Epithelial cell of proximal tubule (primary cell): Measurements from ENCODE around the gene ROR2. TPM values are rescaled to one million over a fixed set of nuclear protein-coding genes. Genes with fewer than 3 reads are reported as not detected.

Source experiments
- DNase-seq: peaks from one replicate; pipeline ENCODE4 v3.0.0-alpha.2; 2011; ENCODE audit warnings: low read depth
- H3K4me3 ChIP-seq: 2 replicates; pipeline ENCODE4 v1.5.1; 2011; ENCODE audit warnings: low read depth, mild to moderate bottlenecking, low read length
- total RNA-seq: library from RNA; depleted of rRNA; stranded (reverse); fragments of >200 nt; gene quantifications from 2 replicates; pipeline ENCODE4 v1.2.3, GENCODE V29; 2015
- TF ChIP-seq, protein P1 (sequence below): conservative IDR thresholded peaks from 2 replicates; pipeline ENCODE4 v1.5.1; 2012; ENCODE audit warnings: low read depth, mild to moderate bottlenecking, low read length

ROR2 gene
- total RNA-seq, 1 donor from 2014 or later = 3.1 TPM

DNA sequence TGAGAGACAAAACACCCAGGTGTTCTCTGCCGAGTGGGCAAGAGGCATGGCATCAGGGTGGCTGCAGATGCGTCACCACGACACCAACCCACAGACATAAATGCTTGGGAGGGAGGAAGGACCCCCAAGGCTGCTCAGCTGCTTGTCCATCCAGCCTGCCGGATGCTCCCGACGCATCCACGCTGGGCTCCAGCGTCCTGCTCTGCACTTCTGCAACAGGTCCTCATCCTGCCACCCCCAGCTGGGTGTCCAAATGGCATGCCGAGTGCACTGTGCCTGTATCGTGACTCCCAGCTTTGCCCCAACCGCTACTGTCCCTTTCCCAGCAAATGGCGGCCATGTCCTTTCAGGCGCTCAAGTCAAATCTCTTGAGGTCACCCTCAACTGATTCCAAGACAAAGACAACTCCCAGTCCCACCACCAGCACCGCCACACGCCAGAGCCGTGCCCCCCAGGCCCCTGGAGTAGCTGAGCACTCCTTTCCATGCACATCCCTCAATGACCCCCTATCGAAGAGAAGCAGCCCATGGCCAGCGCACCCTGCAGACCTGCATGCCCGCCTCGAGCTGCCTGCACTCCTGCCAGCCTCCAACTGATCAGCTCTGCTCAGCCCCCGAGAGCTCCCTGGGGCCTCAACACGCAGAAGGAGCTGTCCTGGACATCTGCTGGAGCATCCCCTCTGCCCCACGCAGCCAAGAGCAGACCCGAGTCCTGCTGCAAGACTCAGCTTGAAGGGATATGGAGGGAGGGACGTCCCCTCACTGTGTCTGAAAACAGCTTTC is 116.7 kb downstream of the ROR2 start:
- H3K4me3 ChIP-seq = no peak overlapping the region
- TF ChIP-seq, protein P1, sequence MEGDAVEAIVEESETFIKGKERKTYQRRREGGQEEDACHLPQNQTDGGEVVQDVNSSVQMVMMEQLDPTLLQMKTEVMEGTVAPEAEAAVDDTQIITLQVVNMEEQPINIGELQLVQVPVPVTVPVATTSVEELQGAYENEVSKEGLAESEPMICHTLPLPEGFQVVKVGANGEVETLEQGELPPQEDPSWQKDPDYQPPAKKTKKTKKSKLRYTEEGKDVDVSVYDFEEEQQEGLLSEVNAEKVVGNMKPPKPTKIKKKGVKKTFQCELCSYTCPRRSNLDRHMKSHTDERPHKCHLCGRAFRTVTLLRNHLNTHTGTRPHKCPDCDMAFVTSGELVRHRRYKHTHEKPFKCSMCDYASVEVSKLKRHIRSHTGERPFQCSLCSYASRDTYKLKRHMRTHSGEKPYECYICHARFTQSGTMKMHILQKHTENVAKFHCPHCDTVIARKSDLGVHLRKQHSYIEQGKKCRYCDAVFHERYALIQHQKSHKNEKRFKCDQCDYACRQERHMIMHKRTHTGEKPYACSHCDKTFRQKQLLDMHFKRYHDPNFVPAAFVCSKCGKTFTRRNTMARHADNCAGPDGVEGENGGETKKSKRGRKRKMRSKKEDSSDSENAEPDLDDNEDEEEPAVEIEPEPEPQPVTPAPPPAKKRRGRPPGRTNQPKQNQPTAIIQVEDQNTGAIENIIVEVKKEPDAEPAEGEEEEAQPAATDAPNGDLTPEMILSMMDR = no peak
- no peak for DNase-seq

DNA sequence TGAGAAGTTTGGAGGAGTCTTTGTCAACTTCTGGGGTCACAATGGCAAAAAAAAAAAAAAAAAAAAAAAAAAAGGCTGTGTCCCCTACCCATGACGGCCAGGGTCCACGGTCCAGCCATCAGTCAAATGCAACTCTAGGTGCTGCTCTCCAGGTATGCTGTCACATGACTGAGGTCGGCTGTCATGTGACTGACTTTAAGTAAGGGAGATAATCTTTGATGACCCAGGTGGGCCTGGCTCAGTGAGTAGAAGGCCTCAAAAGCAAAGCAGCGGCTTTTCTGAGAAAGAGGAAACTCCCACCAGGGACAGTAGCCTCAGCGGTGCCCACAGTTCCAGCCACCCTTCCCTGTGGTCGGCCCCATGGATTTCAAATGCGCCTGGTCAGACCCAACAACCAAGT is 117.7 kb downstream of the ROR2 start:
- TF ChIP-seq, protein P1 = no peak
- no peak for DNase-seq
- H3K4me3 ChIP-seq = no peak overlapping the region

DNA sequence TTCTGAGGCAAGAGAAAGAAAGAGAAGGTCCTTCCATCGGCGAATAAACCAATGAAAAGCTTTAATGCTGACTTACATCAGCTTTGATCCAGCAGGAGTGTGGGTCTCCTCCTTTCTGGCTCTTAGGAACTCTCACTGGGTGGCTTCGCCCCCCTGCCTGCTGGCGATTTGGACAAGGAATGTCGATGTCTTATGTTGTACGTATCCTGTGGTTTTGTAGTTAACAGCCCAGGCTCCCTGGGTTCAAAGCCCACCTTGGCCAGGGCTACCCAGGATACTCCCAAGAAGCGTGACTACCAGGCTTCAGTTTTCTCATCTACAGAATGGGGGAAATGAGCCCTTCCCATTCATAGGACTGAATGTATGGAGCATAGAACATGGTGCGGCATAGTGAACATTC is 124.2 kb downstream of the ROR2 start:
- no peak for DNase-seq
- TF ChIP-seq, protein P1 = no peak
- H3K4me3 ChIP-seq = no peak overlapping the region

DNA sequence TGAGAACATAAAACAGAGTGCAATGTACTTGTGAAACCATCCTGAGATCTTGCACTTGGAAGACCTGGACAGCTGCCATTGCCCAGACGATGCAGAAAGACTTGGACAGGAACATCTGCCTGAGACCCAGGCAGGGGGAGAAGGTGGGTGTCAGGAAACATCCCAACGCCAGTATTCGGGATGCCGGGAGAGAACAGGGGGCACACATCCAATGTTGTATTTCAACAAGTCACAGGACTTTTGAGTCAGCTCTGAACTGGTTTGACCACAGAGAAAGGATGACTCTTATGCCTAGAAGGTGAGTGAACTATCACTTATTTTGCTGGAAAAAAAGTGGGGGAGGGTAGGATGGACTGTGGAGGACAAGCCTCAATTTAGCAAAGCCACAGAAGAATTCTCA is 124.6 kb downstream of the ROR2 start:
- TF ChIP-seq, protein P1 = no peak
- no peak for DNase-seq
- no peak overlapping the region for H3K4me3 ChIP-seq

DNA sequence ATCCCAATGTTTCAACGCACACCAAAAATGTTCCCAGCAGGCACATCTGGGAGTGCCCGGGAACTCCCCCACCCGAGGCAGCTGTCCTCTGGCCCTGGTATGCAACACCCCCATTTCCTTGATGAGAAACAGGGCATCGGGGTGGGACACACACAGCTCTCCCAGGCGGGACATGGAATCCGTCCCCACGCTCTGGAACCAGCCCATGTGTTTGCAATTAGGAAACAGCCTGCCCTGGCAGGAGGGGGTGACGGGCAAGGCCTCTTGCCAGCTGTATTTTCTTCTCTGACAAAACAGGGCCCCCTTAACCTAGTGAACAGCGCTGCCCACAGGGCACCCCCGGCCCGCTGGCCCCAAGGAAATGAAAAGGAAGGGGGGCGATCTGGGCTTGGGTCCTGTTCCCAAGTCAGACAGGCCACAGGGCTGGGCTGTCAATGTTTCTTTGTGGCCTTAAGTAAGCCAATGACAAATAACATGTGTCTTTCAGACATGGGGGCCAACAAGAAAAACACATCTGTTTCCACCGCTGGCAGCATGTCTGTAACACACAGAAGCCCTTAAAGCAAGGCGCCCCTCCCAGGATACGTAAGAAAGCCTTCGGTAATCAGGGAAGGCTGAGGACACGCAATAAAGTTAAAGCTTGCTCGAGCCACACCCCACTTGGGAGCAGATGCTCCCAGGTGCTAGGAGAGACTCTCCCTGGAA is 125.3 kb downstream of the ROR2 start:
- TF ChIP-seq, protein P1 = no peak
- DNase-seq = no peak
- H3K4me3 ChIP-seq = no peak overlapping the region

DNA sequence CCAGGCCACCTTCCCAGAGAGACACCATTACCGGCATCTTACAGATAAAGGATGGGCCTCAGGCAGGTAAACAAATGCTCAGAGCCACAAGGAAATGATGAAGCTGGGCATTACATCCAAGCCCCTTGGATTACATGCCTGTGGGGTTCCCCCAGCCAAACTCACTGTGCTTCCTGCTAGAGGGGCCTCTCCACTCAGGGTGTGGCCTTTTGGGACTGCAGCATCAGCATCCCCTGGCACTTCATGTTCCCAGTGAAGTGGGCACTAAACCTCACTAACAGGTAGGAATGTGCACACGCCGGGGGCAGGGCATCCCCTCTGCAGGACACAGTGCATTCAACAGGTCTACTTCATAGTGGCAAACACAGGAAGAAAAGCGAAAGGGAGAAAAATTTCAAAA is 125.9 kb downstream of the ROR2 start:
- TF ChIP-seq, protein P1 = no peak
- H3K4me3 ChIP-seq = no peak overlapping the region
- no peak for DNase-seq
